Neural cell (in vitro differentiated cells): ENCODE measurements around the gene ILK. TPM values are rescaled to one million over a fixed set of nuclear protein-coding genes. Genes with fewer than 3 reads are reported as not detected.

Experiments used
- H2AFZ ChIP-seq: fragments of 200-600, 300-800 bp; sonication (generic), shearing (Covaris generic); 2 replicates; pipeline ENCODE4 v1.6.0; 2014; ENCODE audit warnings: low read depth, mild to moderate bottlenecking, antibody characterized with exemption, low read length, moderate library complexity
- H3F3A ChIP-seq: fragments of 200-600 bp; shearing (Covaris generic); 2 replicates; pipeline ENCODE4 v1.6.1; 2016; ENCODE audit warnings: mild to moderate bottlenecking, moderate library complexity, mixed read lengths, antibody characterized with exemption, low read length; ENCODE audit not compliant: insufficient read depth, poor library complexity, severe bottlenecking
- H3K27ac ChIP-seq: fragments of 200-600, 300-800 bp; sonication (generic), shearing (Covaris generic); 2 replicates; pipeline ENCODE4 v1.5.1; 2014; ENCODE audit warnings: mild to moderate bottlenecking, low read length, moderate library complexity
- H3K27me3 ChIP-seq: fragments of 300-800, 200-600 bp; sonication (generic), shearing (Covaris generic); 2 replicates; pipeline ENCODE4 v1.6.0; 2014; ENCODE audit warnings: mild to moderate bottlenecking, low read depth, low read length, moderate library complexity; ENCODE audit not compliant: insufficient read depth
- H3K36me3 ChIP-seq: fragments of 300-800, 200-600 bp; sonication (generic), shearing (Covaris generic); 2 replicates; pipeline ENCODE4 v1.5.1; 2014; ENCODE audit warnings: mild to moderate bottlenecking, antibody characterized with exemption, low read length, moderate library complexity; ENCODE audit not compliant: insufficient read depth
- H3K4me2 ChIP-seq: fragments of 300-800, 200-600 bp; sonication (generic), shearing (Covaris generic); 2 replicates; pipeline ENCODE4 v1.6.0; 2014; ENCODE audit warnings: mild to moderate bottlenecking, low read length
- H3K4me3 ChIP-seq: fragments of 300-800, 200-600 bp; sonication (generic), shearing (Covaris generic); 2 replicates; pipeline ENCODE4 v1.5.1; 2014; ENCODE audit warnings: mild to moderate bottlenecking, low read length, moderate library complexity
- H3K79me2 ChIP-seq: fragments of 200-600 bp; shearing (Covaris generic); replicated peaks from 2 replicates; pipeline ENCODE4 v1.6.0; 2014; ENCODE audit warnings: mild to moderate bottlenecking, low read length, moderate library complexity; ENCODE audit not compliant: insufficient read depth
- H3K9ac ChIP-seq: fragments of 300-800, 200-600 bp; sonication (generic), shearing (Covaris generic); 2 replicates; pipeline ENCODE4 v1.6.1; 2016; ENCODE audit warnings: mild to moderate bottlenecking, low read length, mixed read lengths
- H3K9me2 ChIP-seq: fragments of 200-600 bp; shearing (Covaris generic); 2 replicates; pipeline ENCODE4 v1.6.1; 2016; ENCODE audit warnings: mild to moderate bottlenecking, low read length, mixed read lengths; ENCODE audit not compliant: insufficient read depth
- H3K9me3 ChIP-seq: fragments of 200-600, 300-800 bp; sonication (generic), shearing (Covaris generic); 2 replicates; pipeline ENCODE4 v1.6.1; 2016; ENCODE audit warnings: mild to moderate bottlenecking, mixed run types, low read length, moderate library complexity, mixed read lengths
- H4K20me1 ChIP-seq: fragments of 200-600 bp; shearing (Covaris generic); 2 replicates; pipeline ENCODE4 v1.6.1; 2016; ENCODE audit warnings: mild to moderate bottlenecking, mixed run types; ENCODE audit not compliant: insufficient read depth
- CTCF ChIP-seq: fragments of 450-650 bp; IDR thresholded peaks from 2 replicates; pipeline ENCODE4 v1.5.1; 2014; ENCODE audit warnings: antibody characterized with exemption, mild to moderate bottlenecking, moderate library complexity; ENCODE audit not compliant: poor library complexity, severe bottlenecking
- EP300 ChIP-seq: fragments of 450-650 bp; conservative IDR thresholded peaks from 2 replicates; pipeline ENCODE4 v1.6.1; 2014; ENCODE audit warnings: antibody characterized with exemption, mild to moderate bottlenecking, moderate library complexity; ENCODE audit not compliant: poor library complexity, severe bottlenecking
- EZH2 ChIP-seq: fragments of 200-600, 300-800 bp; shearing (Covaris generic), sonication (generic); IDR thresholded peaks from 2 replicates; pipeline ENCODE4 v1.6.1; 2014; ENCODE audit warnings: antibody characterized with exemption, low read length, borderline replicate concordance, mild to moderate bottlenecking; ENCODE audit not compliant: insufficient read depth, poor library complexity, severe bottlenecking
- MXI1 ChIP-seq: fragments of 450-650 bp; conservative IDR thresholded peaks from 2 replicates; pipeline ENCODE4 v1.6.1; 2014; ENCODE audit warnings: antibody characterized with exemption, mild to moderate bottlenecking; ENCODE audit not compliant: poor library complexity, severe bottlenecking
- POLR2AphosphoS5 ChIP-seq: IDR thresholded peaks from 2 replicates; pipeline ENCODE4 v1.6.1; 2012
- RAD21 ChIP-seq: fragments of 450-650 bp; conservative IDR thresholded peaks from 2 replicates; pipeline ENCODE4 v1.6.1; 2014; ENCODE audit warnings: antibody characterized with exemption, mild to moderate bottlenecking, moderate library complexity
- REST ChIP-seq: IDR thresholded peaks from 2 replicates; pipeline ENCODE4 v1.6.1; 2012; ENCODE audit warnings: borderline replicate concordance
- SMC3 ChIP-seq: fragments of 450-650 bp; conservative IDR thresholded peaks from 2 replicates; pipeline ENCODE4 v1.6.1; 2014; ENCODE audit warnings: antibody characterized with exemption, mild to moderate bottlenecking, moderate library complexity; ENCODE audit not compliant: poor library complexity
- TAF1 ChIP-seq: IDR thresholded peaks from 2 replicates; pipeline ENCODE4 v1.6.1; 2012; ENCODE audit warnings: low read depth
- polyA plus RNA-seq: library from polyadenylated mRNA; depleted of rRNA; stranded (reverse); fragments of >200 nt; gene quantifications from 2 replicates; pipeline ENCODE4 v1.2.3, GENCODE V29; 2014

The ILK gene
- polyA plus RNA-seq, 1 donor from 2014 or later: 68.8 TPM

GRCh38 chr11:6554828-6555706, 48.5 kb upstream of the ILK start (continued):
- TF ChIP-seq REST: no peak

- Histone ChIP-seq H3K4me2 (no peak overlapping the region), H2AFZ (no peak overlapping the region), H3K79me2 (no peaks in the 10 kb centered on the region), H3F3A (no peaks in the 10 kb centered on the region), H3K36me3 (no peaks in the 10 kb centered on the region), H3K9ac (no peak overlapping the region), H3K27me3 (no peaks in the 10 kb centered on the region), H3K4me3 (no peak overlapping the region), H3K9me3 (no peaks in the 10 kb centered on the region), H4K20me1 (no peaks in the 10 kb centered on the region), H3K9me2 (no peaks in the 10 kb centered on the region), H3K27ac (no peak overlapping the region)
- TF ChIP-seq RAD21 (no peak), SMC3 (no peak), MXI1 (no peak), EZH2 (no peak), REST (no peak), CTCF (no peak), EP300 (no peak), POLR2AphosphoS5 (no peak), TAF1 (no peak)
These were observed 47.2 kb upstream of the ILK start for GRCh38 chr11:6556139-6556949.
